Left hindlimb (tissue), 1 donor: Measurements from ENCODE around the gene EIF2S2.
"Not testable (repeated sequence)": the region's sequence is repeated elsewhere in the genome, so short reads cannot be mapped to it uniquely, and the experiment has no call there.

ENCODE experiments used
- DNase-seq: peaks from one replicate; pipeline ENCODE4 v3.0.0-alpha.2; 2018

Gene EIF2S2, protein sequence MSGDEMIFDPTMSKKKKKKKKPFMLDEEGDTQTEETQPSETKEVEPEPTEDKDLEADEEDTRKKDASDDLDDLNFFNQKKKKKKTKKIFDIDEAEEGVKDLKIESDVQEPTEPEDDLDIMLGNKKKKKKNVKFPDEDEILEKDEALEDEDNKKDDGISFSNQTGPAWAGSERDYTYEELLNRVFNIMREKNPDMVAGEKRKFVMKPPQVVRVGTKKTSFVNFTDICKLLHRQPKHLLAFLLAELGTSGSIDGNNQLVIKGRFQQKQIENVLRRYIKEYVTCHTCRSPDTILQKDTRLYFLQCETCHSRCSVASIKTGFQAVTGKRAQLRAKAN

DNA sequence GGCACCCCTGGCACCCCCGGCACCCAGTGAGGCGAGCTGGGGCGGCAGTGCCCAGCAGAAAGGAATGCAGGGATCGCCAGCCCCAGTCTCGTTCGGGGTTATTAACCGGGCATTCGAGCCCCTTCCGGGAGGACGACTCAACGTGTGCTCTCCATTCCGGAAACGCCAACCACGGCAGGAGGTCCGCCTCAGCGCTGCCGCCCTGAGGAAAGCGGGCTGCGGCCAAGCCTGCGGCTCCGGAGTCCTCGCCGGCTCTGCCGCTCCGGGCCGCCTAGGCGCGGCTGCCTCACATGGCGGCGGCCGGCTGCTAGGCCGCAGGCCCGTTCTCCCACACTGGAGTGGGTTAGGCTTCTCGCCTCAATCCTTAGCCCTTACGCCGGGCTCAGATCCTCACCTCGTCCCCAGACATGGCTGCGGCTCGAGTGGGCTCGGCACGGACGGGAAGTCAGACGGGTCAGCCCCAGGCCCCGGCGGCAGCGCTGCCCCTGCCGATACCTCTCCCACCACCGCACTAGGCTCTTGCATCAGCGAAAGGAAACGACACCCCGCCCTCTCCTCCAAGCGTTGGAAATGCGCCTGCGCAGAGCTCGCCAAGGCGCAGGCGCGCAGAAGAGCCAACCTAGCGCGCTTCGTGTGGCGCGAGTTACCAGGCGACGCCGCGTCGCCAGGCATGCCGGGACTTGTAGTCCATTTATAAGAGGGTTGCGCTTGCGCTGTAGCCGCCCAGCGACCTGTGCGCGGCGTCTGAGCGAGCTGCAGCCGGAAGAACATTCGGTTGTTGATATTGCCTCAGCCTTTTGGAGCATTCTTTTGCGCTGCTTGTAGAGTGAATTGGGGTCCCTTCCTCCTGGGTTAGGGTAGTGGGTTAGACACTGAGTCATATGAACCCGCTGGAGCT lies at the start of gene EIF2S2:
TSS of gene EIF2S2 (minus strand) at position 542 of the 898 bp plus-strand sequence. CDS start at position 409, 133 bp downstream.
- peak; percentile 98 for DNase-seq

DNA sequence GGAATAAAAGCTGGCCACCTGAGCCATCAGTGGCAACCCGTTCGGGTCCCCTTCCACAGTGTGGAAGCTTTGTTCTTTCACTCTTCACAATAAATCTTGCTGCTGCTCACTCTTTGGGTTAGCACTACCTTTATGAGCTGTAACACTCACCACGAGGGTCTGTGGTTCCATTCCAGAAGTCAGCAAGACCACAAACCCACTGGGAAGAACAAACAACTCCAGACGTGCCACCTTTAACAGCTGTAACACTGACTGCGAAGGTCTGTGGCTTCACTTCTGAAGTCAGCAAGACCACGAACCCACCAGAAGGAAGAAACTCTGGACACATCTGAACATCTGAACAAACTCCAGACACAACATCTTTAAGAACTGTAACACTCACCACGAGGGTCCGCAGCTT lies 45.7 kb upstream of the EIF2S2 start:
- DNase-seq, result not testable (repeated sequence)

DNA sequence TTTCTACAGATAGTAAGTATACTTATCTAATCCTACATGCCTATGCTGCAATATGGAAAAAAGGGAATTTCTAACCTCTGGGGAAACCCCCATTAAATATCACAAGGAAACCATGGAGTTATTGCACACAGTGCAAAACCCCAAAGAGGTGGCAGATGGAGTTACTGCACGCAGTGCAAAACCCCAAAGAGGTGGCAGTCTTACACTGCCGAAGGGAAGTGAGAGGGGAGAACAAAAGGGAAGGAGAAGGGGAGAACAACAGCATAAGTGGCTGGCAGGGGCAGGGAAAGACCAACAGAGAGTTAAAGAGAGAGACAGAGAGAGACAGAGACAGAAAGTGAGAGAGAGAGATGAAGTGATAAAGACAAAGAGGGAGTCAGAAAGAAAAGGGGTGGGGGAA lies 43.8 kb upstream of the EIF2S2 start:
- DNase-seq, result no peak

DNA sequence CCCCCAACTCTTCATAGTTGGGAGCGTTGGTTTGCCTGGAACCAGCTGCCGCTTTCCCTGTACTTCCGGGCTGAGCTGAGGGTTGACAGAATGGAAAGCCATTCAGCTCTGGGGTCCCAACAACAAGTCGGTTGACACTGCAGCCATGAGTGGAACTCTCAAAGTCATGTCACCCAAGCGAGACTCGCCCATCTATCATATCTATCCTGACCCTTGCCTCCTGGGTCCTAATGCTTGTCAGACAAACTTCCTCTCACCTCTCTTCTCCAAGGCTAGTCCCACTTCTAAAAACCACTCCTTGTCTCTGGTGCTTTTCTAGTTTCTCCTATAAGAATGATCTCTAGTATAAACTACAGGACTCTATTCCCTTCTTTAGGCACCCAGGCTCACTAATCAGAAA lies 41.1 kb upstream of the EIF2S2 start:
- DNase-seq, result not testable (repeated sequence)

DNA sequence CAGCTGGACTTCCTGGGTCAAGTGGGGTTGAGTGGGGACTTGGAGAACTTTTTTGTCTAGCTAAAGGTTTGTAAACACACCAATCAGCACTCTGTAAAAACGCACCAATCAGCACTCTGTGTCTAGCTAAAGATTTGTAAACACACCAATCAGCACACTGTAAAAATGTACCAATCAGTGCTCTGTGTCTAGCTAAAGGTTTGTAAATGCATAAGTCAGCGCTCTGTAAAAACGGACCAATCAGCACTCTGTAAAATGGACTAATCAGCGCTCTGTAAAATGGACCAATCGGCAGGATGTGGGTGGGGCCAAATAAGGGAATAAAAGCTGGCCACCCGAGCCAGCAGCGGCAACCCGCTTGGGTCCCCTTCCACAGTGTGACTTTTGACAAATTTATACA lies 40.0 kb upstream of the EIF2S2 start:
- DNase-seq, result not testable (repeated sequence)

DNA sequence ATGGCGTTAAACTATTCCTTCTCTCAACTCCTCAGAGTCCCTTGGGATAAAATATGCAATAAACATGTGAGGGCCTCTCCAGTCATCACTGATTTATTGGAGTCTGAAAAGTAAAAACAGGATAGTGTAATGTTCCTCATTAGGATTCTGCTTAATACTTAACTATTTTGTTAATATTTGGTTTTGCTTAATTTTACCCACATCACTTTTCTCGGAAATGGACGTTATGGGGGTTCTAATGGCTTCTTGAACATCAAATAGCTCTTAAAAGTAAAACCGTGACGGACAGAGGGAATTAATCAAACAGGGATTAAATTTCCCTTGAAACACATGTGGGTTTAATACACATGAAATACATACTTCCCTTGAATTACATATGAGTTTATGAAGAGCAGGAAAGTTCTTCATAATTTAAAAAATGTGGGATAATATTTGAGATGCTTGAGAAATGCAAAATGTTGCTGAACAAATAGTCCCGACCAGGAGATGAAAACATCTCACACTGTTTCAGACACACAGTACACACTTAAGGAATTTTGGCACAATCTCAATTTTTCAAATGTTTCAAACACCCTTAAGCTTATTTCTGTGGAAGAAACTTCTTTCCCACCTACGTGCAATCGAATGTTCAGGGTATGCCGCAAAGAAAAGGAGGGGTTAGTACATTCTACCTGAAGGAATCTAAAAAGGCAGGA lies 38.4 kb upstream of the EIF2S2 start:
- no peak for DNase-seq

DNA sequence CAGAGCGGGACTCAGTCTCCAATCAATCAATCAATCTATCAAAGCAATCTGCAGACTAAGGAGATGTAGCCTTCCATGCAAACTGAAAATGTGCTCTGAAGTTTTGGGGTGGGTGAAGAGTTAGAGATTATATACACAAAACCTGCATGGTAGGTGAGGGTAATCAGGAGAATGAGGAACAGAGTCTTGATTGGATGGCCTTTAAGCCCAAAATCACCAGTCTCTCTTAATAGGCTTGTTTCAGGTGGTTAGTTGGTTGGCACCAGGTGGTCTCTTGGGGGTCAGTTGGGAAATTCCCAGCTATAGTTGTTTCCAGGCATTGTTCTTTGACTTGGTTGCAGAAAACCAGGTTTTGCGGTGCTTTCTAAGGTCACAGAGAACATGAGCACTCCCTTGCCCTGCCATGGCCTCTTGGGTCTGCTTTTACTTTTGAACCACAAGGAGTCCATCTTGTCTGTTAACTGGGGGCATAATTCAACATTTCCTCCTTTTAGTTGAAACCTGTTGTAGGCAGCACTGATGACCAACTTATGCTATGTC lies 33.3 kb upstream of the EIF2S2 start:
- no peak for DNase-seq

DNA sequence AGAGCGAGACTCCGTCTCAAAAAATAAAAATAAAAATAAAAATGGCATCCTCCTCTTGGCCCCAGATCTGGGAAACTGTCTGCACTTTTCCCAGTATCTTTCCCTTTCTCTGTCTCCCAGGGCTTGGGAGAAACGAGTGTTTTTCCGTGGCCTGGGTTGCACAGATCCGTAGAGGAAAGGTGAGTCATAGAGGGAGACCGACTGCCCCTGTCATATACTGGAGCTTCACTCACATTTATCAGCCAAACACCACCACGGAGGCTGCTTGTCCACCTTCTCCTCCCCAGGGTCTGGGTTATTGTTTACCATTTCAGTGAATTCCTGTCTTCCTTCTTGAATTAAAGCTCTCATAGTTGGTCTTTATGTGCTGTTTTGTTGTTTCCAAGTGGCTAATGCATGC lies 31.9 kb upstream of the EIF2S2 start:
- no peak for DNase-seq

DNA sequence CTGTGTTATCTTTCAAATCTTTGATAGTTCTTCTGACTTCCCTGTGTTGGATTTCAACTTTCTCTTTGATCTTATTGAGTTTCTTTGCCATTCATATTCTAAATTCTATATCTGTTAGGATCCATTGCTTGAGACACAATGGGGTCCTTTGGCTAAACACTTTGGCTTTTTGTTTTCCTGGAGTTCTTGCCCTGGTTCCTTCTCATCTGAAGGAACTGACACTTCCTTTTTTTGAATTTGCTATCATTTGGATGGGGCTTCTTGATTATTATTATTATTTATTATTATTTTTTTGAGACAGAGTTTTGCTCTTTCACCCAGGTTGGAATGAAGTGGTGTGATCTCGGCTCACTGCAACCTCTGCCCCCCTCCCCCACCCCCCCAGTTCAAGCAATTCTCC lies 30.1 kb upstream of the EIF2S2 start:
- no peak for DNase-seq

DNA sequence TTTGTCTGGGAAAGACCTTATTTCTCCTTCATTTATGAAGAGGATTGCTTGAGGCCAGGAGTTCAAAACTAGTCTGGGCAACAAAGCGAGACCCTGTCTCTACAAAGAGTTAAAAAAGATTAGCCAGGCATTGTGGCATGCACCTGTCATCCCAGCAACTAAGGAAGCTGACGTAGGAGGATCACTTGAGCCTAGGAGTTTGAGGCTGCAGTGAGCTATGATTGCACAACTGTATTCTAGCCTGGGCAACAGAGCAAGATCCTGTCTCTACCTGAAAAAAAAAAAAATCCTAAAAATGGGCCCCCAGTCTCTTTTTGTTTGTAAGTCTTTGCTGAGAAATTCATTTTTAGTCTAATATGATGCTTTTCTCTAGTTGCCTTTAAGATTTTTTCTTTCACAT lies 29.2 kb upstream of the EIF2S2 start:
- no peak for DNase-seq

DNA sequence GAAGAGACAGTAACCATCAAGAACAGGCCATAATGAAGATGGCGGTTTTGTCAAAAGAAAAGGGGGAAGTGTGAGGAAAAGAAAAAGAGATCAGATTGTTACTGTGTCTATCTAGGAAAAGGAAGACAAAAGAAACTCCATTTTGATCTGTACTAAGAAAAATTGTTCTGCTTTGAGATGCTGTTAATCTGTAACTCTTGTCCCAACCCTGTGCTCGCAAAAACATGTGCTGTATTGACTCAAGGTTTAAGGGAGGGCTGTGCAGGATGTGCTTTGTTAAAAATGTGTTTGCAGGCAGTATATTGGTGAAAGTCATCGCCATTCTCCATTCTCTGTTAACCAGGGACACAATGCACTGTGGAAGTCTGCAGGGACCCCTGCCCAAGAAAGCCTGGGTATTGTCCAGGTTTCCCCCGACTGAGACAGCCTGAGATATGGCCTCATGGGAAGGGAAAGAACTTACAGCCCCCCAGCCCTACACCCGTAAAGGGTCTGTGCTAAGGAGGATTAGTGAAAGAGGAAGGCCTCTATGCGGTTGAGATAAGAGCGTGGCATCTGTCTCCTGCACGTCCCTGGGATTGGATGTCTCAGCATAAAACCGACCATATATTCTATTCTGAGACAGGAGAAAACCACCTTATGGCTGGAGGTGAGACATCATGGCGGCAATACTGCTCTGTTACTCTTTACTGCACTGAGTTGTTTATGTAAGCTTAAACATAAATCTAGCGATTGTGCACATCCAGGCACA lies 23.7 kb upstream of the EIF2S2 start:
- not testable (repeated sequence) for DNase-seq

DNA sequence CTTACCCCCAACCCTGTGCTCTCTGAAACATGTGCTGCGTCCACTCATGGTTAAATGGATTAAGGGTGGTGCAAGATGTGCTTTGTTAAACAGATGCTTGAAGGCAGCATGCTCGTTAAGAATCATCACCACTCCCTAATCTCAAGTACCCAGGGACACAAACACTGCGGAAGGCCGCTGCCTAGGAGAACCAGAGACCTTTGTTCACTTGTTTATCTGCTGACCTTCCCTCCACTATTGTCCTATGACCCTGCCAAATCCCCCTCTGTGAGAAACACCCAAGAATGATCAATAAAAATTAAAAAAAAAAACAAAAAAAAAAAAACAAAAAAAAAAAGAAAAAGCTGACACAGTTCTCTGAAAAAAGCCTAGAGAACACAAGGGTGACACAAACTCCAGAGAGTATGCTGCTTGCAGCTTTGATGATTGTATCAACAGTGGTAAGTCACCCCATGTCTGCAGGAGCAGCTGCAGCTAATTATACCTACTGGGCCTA lies 21.4 kb upstream of the EIF2S2 start:
- not testable (repeated sequence) for DNase-seq

DNA sequence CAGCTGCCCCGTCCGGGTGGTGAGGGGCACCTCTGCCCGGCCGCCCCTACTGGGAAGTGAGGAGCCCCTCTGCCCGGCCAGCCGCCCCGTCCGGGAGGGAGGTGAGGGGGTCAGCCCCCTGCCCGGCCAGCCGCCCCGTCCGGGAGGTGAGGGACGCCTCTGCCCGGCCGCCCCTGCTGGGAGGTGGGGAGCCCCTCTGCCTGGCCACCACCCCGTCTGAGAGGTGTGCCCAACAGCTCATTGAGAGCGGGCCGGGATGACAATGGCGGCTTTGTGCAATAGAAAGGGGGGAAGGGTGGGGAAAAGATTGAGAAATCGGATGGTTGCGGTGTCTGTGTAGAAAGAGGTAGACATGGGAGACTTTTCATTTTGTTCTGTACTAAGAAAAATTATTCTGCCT lies 20.9 kb upstream of the EIF2S2 start:
- not testable (repeated sequence) for DNase-seq

DNA sequence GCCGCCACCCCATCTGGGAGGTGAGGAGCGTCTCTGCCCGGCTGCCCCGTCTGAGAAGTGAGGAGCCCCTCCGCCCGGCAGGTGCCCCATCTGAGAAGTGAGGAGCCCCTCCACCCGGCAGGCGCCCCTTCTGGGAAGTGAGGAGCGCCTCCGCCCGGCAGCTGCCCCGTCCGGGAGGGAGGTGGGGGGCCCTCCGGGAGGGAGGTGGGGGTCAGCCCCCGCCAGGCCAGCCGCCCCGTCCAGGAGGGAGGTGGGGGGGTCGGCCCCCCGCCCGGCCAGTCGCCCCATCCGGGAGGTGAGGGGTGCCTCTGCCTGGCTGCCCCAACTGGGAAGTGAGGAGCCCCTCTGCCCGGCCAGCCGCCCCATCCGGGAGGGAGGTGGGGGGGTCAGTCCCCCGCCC lies 20.4 kb upstream of the EIF2S2 start:
- DNase-seq, result not testable (repeated sequence)

DNA sequence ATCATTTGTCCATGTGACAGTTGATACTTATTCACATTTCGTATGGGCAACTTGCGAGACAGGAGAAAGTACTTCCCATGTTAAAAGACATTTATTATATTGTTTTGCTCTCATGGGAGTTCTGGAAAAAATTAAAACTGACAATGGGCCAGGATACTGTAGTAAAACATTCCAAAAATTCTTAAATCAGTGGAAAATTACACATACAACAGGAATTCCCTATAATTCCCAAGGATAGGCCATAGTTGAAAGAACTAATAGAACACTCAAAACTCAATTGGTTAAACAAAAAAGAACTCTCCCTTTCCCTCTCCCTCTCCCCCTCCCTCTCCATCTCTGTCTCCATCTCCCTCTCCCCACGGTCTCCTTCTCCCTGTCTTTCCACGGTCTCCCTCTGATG lies 19.4 kb upstream of the EIF2S2 start:
- no peak for DNase-seq

DNA sequence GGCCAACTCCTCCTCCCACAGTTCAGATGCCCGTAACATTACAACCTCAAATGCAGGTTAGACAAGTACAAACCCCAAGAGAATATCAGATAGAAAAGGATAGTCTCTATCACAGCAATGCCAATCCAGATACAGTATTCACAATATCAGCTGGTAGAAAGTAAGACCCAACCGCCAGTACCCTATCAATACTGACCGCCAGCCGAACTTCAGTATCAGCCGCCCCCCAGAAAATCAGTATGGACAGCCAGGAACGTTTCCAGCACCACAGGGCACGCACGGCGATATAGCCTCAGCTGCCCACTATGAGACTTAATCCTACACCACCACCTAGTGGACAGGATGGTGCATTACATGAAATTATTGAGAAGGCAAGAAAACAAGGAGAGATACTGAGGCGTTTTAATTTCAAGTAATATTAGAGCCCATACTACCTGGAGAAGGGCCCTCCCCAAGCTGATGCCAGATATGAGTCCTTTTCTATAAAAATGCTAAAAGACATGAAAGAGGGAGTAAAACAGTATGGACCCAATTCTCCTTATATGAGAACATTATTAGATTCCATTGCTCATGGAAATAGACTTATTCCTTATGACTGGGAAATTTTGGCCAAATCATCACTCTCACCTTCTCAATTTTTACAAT lies 17.6 kb upstream of the EIF2S2 start:
- peak; percentile 43 for DNase-seq

DNA sequence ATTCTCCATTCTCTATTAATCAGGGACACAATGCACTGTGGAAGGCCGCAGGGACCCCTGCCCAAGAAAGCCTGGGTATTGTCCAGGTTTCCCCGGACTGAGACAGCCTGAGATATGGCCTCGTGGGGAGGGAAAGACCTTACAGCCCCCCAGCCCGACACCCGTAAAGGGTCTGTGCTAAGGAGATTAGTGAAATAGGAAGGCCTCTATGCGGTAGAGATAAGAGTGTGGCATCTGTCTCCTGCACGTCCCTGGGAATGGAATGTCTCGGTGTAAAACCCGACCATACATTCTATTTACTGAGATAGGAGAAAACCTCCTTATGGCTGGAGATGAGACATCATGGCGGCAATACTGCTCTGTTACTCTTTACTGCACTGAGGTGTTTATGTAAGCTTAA lies 15.7 kb upstream of the EIF2S2 start:
- DNase-seq, result no peak

DNA sequence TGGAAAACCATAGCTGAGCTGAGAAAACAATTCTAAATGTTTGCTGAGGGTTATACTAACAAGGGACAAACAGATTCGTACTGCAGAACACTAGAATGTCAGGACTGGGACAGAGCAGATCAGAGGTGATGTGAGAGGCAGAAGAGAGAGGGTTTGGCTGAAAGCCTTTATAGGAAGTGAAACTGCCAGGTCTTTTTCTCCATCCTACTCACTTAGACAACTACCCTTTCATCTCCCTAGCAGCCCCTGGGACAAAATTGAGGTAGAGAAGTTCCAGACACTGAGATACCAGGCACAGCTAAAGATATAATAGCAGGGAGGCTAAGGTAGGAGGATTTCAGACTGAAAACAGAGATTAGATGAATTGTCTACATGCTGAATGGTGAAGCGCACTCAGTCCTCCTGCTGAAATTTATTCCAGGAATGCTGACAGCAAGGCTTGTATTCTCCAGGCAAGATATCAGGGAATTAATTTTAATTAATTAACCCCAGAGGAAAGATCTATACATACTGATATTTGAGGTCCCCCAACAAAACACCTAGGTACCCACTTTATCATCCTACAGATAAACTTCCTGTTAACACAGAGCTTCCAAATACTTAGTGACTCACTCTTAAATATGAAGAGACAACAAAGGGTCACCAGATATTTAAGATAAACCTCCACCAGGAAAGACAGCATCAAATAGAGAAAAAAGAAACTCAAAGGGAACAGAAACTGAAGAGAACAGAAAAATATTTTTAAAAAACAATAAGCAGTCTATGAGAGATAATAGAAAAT lies 12.6 kb upstream of the EIF2S2 start:
- DNase-seq, result no peak

DNA sequence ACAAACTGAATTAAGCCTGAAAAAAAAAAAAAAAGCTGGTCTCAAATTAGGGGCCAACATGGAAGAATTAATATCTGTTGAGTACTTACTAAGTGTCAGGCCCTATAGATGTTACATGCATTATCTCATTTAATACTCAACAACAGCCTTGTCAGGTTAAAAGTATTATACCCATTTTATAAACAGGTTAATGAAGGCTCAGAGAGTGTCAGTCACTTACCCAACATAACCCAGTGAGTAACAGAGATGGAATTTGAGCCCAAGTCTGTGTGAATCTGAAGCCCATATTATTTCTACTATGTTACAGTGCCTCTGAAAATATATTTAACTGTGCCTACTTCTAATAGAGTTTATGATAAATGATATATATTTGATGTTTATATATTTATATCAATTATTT lies 11.3 kb upstream of the EIF2S2 start:
- DNase-seq, result no peak

DNA sequence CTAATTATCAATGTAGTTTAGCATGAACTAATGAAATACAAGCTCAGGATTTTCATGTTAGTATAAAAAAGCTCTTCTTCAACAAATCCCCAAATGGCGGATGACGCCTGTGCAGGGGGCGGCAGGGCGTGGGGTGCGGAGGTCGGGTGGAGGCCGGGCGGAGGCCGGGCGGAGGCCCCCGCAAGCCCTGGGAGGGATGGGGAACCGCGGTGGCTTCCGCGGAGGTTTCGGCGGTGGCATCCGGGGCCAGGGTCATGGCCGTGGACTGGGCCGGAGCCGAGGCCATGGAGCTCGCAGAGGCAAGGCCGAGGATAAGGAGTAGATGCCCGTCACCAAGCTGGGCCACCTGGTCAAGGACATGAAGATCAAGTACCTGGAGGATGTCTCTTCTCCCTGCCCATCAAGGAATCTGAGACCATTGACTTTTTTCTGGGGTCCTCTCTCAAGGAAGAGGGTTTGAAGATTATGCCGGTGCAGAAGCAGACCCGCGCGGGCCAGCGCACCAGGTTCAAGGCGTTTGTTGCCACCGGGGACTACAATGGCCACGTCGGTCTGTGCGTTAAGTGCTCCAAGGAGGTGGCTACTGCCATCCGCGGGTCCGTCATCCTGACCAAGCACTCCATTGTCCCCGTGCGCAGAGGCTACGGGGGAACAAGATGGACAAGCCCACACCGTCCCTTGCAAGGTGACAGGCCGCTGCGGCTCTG lies 10.4 kb upstream of the EIF2S2 start:
- DNase-seq, result no peak
